GM21619 (cell line): Measurements from ENCODE around the gene ADAMTS14.
"Not testable (repeated sequence)": the region's sequence is repeated elsewhere in the genome, so short reads cannot be mapped to it uniquely, and the experiment has no call there.

Experiments used
- ATAC-seq: cut with Tn5 transposase; IDR thresholded peaks from one replicate; pipeline ENCODE4 v1.9.1; 2021; ENCODE audit not compliant: unreplicated experiment

The ADAMTS14 gene

GRCh38 chr10:70672165-70673042 lies at the start of gene ADAMTS14:
ADAMTS14 (plus strand) TSS chr10:70672506; CDS start chr10:70672803, 297 bp downstream.
- no peak for ATAC-seq

- no peak for ATAC-seq
These were observed 49.8 kb upstream of the ADAMTS14 start for GRCh38 chr10:70622541-70622940.

- no peak for ATAC-seq
These were observed 49.1 kb upstream of the ADAMTS14 start for GRCh38 chr10:70622981-70623844.

- no peak for ATAC-seq
These were observed 46.2 kb upstream of the ADAMTS14 start for GRCh38 chr10:70626056-70626455.

- no peak for ATAC-seq
These were observed 43.0 kb upstream of the ADAMTS14 start for GRCh38 chr10:70629338-70629737.

- ATAC-seq, result not testable (repeated sequence)
These were observed 40.6 kb upstream of the ADAMTS14 start for GRCh38 chr10:70631735-70632134.

GRCh38 chr10:70634011-70634410 lies 38.3 kb upstream of the ADAMTS14 start:
- ATAC-seq, result no peak

- not testable (repeated sequence) for ATAC-seq
These were observed 37.8 kb upstream of the ADAMTS14 start for GRCh38 chr10:70634515-70634914.

- ATAC-seq, result not testable (repeated sequence)
These were observed 32.5 kb upstream of the ADAMTS14 start for GRCh38 chr10:70639640-70640383.

- not testable (repeated sequence) for ATAC-seq
These were observed 29.0 kb upstream of the ADAMTS14 start for GRCh38 chr10:70643272-70643671.

- ATAC-seq, result not testable (repeated sequence)
These were observed 27.3 kb upstream of the ADAMTS14 start for GRCh38 chr10:70644959-70645358.

GRCh38 chr10:70647086-70647485 lies 25.2 kb upstream of the ADAMTS14 start:
- ATAC-seq, result no peak

GRCh38 chr10:70648427-70648826 lies 23.9 kb upstream of the ADAMTS14 start:
- no peak for ATAC-seq

GRCh38 chr10:70649526-70649925 lies 22.8 kb upstream of the ADAMTS14 start:
- no peak for ATAC-seq

GRCh38 chr10:70650104-70650503 lies 22.2 kb upstream of the ADAMTS14 start:
- ATAC-seq, result no peak

GRCh38 chr10:70650718-70651117 lies 21.6 kb upstream of the ADAMTS14 start:
- ATAC-seq, result no peak

GRCh38 chr10:70651661-70652060 lies 20.6 kb upstream of the ADAMTS14 start:
- no peak for ATAC-seq

GRCh38 chr10:70652761-70653657 lies 19.3 kb upstream of the ADAMTS14 start:
- ATAC-seq, result no peak

- ATAC-seq, result no peak
These were observed 17.0 kb upstream of the ADAMTS14 start for GRCh38 chr10:70655316-70655715.

- no peak for ATAC-seq
These were observed 15.8 kb upstream of the ADAMTS14 start for GRCh38 chr10:70656489-70656888.
